ENCODE data around the gene CD207.
"Not testable (repeated sequence)": the region's sequence is repeated elsewhere in the genome, so short reads cannot be mapped to it uniquely, and the experiment has no call there.

Gene CD207

GRCh38 chr2:70828914-70829824 lies 6.4 kb downstream of the CD207 start:
- DNase-seq (ENCODE audit: low spot score), result no peak

DNA sequence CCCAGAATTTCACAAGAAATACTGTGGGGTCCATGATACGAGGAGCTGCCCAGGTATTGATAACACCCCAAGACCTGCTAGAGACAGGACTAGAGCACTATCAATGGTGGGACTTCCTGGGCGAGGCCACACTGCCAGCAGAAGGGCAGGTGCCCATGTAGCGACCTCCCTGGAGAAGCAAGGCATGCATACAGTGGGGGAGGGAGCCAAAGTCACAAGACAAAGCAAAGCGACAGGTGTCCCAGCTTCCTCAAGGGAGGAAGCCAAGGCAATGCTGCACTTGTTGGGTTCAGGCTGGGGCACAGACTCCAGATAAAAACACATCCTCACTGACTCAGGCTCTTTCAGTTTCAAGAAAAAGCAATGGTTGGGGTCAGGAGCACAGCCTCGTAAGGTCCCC lies 7.5 kb downstream of the CD207 start:
- no peak for DNase-seq (ENCODE audit: low spot score)

DNA sequence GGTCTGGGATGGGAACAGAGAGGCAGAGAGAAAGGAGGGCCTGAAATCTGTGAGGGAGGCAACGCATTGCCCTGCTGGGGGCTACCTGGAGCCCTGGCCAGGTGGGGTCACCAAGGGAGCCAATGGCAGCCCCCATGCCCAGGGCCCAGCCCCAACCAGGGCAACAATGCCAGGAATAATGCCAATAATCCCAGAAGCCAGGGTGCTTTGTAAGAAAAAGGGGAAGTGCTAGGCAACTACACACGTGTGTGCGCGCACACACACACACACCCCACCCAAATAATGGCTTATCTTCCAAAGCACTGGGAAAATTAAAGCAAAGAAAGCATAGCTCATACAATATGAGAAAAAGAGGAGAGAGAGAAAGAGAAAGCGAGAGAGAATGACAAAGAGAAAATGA lies 8.2 kb downstream of the CD207 start:
- no peak for DNase-seq (ENCODE audit: low spot score)

GRCh38 chr2:70826696-70827350 lies 8.8 kb downstream of the CD207 start:
- no peak for DNase-seq (ENCODE audit: low spot score)

- DNase-seq (ENCODE audit: low spot score), result no peak
Measured at GRCh38 chr2:70823249-70823648, 12.4 kb downstream of the CD207 start.

GRCh38 chr2:70822843-70823242 lies 12.8 kb downstream of the CD207 start:
- no peak for DNase-seq (ENCODE audit: low spot score)

- DNase-seq (ENCODE audit: low spot score), result no peak
Measured at GRCh38 chr2:70820499-70820898, 15.1 kb downstream of the CD207 start, which contains the start of gene CLEC4F. Gene CLEC4F (minus strand): TSS chr2:70820599. CDS start chr2:70820523, 76 bp downstream.

DNA sequence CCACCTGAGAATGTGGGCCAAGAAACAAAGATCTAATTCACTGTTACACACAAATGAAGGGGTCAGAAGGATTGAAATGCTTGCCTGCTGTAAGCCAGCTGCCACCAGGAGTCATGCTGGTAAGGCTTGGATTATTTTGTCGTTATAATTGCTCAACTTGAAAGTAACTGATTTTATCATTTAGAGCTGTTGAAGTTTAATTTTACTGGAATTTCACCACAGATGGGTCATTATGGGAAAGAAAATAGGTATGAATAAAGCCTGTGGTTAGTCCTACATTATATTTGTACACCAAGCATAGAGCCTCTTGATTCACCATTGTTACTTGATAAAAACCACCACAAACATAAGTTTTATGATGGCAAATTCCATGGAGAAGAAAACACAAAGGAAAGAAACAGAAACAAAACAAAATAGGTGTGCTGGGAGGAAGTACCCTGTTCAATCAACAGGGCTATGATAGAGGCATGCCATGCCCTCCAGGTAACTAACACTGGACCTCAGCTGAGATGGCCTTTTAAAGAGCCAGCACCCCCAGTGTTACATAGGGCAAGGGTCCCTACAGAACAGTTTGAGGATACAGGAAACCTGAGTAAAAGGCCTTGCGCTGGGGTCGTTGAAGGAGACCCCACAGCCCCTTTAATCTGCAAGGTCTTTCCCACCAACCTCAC lies 18.2 kb downstream of the CD207 start:
- no peak for DNase-seq (ENCODE audit: low spot score)

- DNase-seq (ENCODE audit: low spot score), result no peak
Measured at GRCh38 chr2:70816726-70817125, 18.9 kb downstream of the CD207 start.

DNA sequence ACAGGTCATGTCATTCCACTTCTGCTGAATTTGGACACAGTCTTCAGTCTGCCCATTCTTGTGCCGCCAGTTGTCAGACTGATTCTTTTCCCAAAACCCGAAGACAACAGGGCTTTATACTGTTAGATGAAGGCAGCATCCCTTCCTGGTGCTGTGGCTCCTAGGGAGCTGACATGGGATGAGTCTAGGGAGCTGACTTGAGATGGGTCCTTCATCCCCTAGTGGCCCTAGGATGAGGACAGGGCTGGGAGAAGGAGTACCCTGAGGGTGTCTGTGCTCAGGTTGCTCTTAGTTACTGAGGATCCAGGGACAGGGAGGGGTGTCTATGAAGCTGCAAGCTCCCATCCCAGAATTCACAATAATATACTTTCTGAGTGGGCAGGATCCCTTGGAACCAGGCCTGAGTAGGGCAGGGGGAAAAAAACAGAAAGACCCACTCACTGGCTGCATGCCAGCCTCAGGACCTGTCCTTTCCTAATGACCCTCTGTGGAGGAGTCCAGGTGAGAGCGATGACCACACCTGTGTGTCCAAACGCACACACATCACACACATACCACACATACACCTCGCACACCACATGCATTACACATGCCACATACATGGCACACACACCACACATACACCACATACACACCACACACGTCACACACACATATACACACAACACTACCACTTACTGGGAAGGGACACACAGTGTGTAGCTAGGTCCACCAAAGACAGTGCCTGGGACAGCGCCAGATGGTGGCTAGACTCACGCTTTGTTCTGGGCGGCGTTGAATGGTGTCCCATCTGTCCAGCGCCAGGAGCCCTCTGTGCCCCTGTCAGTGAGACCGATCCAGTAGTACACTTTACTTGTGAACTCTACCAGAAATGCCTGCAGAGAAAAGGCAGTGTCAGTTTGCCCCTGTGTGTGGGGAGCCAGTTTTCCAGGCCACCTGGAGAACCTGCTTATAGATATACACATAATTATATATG lies 26.3 kb downstream of the CD207 start:
- DNase-seq (ENCODE audit: low spot score), result no peak

GRCh38 chr2:70807828-70808118 lies 27.8 kb downstream of the CD207 start:
- no peak for DNase-seq (ENCODE audit: low spot score)

GRCh38 chr2:70807102-70807827 lies 28.4 kb downstream of the CD207 start:
- DNase-seq (ENCODE audit: low spot score), result no peak

DNA sequence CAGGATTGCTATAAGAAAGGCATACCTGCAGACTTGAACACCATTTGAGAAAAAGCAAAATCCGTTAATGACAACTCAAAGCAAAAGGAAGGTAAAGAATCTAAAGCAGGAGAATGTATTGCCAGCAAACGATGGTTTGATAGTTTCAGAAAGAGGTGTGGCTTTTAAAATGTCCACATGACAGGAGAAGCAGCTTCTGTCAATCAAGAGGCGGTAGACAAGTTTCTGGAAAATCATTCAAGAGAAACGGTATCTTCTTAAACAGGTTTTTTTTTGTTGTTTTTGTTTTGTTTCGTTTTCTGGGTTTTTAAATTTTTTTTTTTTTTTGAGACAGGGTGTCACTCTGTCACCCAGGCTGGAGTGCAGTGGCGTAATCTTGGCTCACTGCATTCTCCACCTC lies 29.0 kb downstream of the CD207 start:
- DNase-seq (ENCODE audit: low spot score), result no peak

DNA sequence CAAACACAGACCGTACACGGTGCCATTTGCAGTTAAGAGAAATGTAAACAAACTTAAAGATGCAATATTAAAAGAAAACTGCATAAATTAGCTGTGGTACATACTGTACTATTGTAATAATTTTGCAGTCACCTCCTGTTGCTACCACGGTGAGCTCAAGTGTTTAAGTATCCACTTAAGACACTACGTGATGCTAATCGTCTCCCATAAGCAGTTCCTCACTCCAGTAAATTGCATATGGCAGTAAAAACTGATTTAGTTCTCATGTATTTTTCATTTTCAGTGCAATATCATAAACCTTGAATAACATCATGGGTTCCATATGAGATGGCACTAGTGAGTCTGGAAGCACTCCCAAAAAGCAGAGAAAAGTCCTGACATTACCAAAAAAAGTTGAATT lies 29.6 kb downstream of the CD207 start:
- no peak for DNase-seq (ENCODE audit: low spot score)

DNA sequence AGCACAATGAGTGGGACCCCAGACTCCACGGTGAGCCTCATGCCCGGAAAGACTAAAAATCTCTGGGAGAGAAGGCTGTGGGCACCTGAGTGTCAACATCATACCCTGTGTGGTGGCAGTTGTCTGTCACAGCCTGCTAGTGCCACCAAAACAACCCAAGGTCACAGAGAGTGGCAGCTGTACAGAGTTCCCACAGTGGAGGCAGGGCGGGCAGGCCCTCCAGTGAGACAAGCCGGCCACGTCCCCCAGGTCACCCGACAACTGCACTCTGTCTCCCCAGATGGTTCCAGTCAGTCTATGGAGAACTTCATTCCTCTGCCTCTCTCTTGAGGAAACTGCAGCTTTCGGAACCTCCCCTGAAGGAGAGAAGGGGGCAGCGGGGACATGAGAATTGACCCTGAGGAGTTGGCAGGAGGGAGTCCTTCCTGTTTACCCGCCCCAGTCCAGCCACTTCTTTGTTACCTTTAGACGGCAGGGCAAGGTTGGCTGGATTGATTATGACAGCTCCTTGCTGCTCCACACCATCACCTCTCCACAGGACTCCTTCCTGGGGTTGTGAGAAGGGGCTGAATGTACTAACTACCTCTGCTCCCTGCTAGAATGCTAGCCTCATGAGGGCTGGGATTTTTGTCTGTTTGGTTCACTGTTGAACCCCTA lies 33.9 kb downstream of the CD207 start:
- DNase-seq (ENCODE audit: low spot score), result no peak

DNA sequence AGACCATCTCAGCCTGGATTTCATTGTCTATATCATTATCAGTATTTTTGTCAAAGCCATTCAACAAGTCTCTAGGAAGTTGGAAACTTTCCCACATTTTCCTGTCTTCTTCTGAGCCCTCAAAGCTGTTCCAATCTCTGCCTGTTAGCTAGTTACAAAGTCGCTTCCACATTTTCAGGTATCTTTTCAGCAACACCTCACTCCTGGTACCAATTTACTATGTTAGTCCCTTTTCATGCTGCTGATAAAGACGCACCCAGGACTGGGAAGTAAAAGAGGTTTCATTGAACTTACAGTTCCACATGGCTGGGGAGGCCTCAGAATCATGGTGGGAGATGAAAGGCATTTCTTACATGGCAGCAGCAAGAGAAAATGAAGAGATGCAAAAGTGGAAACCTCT lies 35.9 kb downstream of the CD207 start:
- DNase-seq (ENCODE audit: low spot score), result no peak

- DNase-seq (ENCODE audit: low spot score), result not testable (repeated sequence)
Measured at GRCh38 chr2:70797996-70798395, 37.6 kb downstream of the CD207 start.

DNA sequence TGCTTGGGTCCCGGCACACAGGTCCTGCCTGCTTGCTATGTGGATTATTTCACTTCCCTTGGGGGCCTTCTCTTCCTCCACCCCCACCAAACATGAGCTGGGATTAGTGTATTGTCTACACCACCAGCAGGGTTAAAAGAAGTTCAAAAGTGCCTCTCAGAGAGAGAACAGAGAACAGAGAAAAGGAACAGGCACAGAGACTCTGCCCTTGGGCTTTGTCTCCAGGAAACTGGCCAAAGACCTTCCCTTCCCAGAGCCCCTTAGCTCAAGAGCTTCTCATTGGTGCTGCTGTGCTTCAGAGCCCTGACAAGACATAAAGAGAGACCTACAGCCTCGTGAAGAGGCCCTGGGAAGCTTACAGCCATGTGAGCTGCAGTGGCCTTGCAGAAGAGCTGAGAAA lies 38.1 kb downstream of the CD207 start:
- no peak for DNase-seq (ENCODE audit: low spot score)

DNA sequence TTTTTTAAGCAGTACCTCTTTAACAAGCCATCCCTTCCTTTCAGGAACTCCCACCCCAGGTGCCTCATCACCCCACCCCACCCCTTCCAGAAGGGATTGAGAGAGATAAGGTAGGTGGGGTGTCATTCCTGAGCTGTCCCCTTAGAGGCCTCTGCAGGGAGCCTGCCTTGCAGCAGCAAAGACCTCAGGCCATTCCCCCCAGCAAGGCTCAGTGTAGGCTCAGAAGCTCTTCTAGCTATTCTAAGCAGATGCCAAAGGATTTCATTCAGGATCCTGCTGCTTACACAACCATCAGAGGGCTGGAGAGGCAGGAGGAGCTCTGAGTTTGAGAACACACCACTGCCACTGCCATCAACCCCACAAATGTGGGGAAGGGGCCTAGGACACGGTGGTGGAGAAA lies 39.4 kb downstream of the CD207 start:
- no peak for DNase-seq (ENCODE audit: low spot score)

DNA sequence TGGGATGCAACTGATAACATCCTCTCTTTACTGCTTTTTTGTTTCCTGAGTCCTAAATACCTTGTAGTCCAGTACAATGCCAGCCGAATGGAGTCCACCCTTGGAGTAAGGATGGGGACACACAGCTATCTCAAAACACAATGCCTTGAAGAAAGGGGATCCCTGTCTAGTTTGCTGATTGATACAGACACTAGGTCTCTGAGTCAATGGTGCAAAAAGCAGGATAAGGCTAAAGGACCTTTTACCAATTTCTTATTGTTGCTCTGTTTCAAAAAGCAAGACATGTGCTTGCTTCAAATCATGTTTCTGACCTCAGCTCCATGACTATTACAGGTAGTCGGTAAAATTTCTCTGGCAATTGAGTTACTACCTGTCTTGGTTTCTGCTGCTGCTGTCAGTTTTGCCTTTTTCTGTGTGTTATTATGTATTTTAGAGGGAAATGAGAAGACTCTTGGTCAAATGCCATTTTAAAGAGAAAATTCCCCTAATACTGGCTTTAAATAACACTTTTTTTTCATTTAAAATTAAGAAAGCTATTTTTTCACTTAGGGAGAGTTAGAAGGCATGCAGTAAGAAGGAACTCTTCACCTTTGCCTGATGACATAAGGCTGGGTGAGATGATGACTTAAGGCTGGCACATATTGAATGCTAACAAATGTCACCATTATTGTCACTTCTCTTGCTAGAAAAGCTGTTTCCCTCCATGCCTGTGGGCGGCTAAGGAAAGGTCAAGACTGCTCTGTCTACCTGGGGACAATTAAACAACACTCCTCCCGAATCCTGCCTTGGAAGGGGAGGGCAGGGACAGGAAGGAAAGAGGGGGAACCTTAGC lies 40.2 kb downstream of the CD207 start:
- no peak for DNase-seq (ENCODE audit: low spot score)

Data from hematopoietic multipotent progenitor cell treated with erythropoietin and hydrocortisone succinate and interleukin-3 and kit ligand, for 17 days (in vitro differentiated cells).